Common myeloid progenitor, CD34-positive (primary cell): ENCODE measurements around the gene LAMB1.
"Not testable (repeated sequence)": the region's sequence is repeated elsewhere in the genome, so short reads cannot be mapped to it uniquely, and the experiment has no call there.

Source experiments
- CTCF ChIA-PET: fragments of 350-600 bp; sonication (Branson Sonifier 250); formaldehyde crosslinking; loops from one replicate; lab custom pipeline; 2021; ENCODE audit warnings: antibody characterized with exemption; lab: Charles Lee
- POLR2A ChIA-PET: fragments of 350-600 bp; sonication (Branson Sonifier 250); formaldehyde crosslinking; loops from one replicate; lab custom pipeline; 2021; ENCODE audit warnings: antibody characterized with exemption; lab: Charles Lee
- DNase-seq, 3 donors: peaks; one replicate each; pipeline versions ENCODE4 v3.0.0 to v3.0.0-alpha.2; 2013
- H3K27ac ChIP-seq, 2 experiments: 1 replicate in 1 of 2; 2 replicates in 1 of 2; pipeline ENCODE4 v1.7.0; 2013; ENCODE audit warnings: inconsistent platforms in 2 of 2, low read length in 2 of 2, mild to moderate bottlenecking in 2 of 2, low read depth in 1 of 2, moderate library complexity in 1 of 2; ENCODE audit not compliant: severe bottlenecking in 2 of 2, insufficient read depth in 1 of 2, poor library complexity in 1 of 2
- H3K27me3 ChIP-seq, 5 experiments: replicated peaks in 2 of 5; 1 replicate in 3 of 5; 2 replicates in 2 of 5; pipeline versions ENCODE4 v1.6.1 to v1.7.0; 2013; ENCODE audit warnings: low read length in 4 of 5, mild to moderate bottlenecking in 2 of 5, moderate library complexity in 2 of 5, inconsistent platforms in 1 of 5; ENCODE audit not compliant: insufficient read depth in 5 of 5, control insufficient read depth in 4 of 5
- H3K36me3 ChIP-seq, 4 experiments: 1 replicate in 2 of 4; 2 replicates in 2 of 4; pipeline versions ENCODE4 v1.6.1 to v1.7.0; 2013; ENCODE audit warnings: low read length in 3 of 4, control low read depth in 1 of 4, mild to moderate bottlenecking in 1 of 4; ENCODE audit not compliant: control insufficient read depth in 4 of 4, insufficient read depth in 4 of 4
- H3K4me1 ChIP-seq, 4 experiments: 1 replicate in 3 of 4; 2 replicates in 1 of 4; pipeline versions ENCODE4 v1.6.1 to v1.7.1; 2013; ENCODE audit warnings: low read length in 3 of 4, mild to moderate bottlenecking in 3 of 4, control low read depth in 1 of 4, inconsistent platforms in 1 of 4, moderate library complexity in 1 of 4; ENCODE audit not compliant: control insufficient read depth in 4 of 4, insufficient read depth in 4 of 4; ENCODE audit errors: control extremely low read depth in 1 of 4
- H3K4me3 ChIP-seq, 7 experiments: 1 replicate in 4 of 7; 2 replicates in 3 of 7; pipeline versions ENCODE4 v1.5.1 to v1.7.0; 2013; ENCODE audit warnings: mild to moderate bottlenecking in 7 of 7, low read length in 6 of 7, moderate library complexity in 6 of 7, inconsistent platforms in 2 of 7, low read depth in 2 of 7, control low read depth in 1 of 7; ENCODE audit not compliant: insufficient read depth in 4 of 7, control insufficient read depth in 1 of 7; ENCODE audit errors: extremely low read depth in 1 of 7
- H3K9me3 ChIP-seq, 5 experiments: 1 replicate in 4 of 5; 2 replicates in 1 of 5; pipeline versions ENCODE4 v1.6.1 to v1.7.1; 2013; ENCODE audit warnings: low read length in 4 of 5, mild to moderate bottlenecking in 2 of 5, inconsistent platforms in 1 of 5, low read depth in 1 of 5, moderate library complexity in 1 of 5; ENCODE audit not compliant: control insufficient read depth in 4 of 5, insufficient read depth in 2 of 5; ENCODE audit errors: control extremely low read depth in 1 of 5
- WGBS: methylation state at CpG from one replicate; pipeline ENCODE4 v1.1.5; 2013; ENCODE audit not compliant: insufficient coverage; 5-methylcytosine and 5-hydroxymethylcytosine counted together

Gene LAMB1

DNA sequence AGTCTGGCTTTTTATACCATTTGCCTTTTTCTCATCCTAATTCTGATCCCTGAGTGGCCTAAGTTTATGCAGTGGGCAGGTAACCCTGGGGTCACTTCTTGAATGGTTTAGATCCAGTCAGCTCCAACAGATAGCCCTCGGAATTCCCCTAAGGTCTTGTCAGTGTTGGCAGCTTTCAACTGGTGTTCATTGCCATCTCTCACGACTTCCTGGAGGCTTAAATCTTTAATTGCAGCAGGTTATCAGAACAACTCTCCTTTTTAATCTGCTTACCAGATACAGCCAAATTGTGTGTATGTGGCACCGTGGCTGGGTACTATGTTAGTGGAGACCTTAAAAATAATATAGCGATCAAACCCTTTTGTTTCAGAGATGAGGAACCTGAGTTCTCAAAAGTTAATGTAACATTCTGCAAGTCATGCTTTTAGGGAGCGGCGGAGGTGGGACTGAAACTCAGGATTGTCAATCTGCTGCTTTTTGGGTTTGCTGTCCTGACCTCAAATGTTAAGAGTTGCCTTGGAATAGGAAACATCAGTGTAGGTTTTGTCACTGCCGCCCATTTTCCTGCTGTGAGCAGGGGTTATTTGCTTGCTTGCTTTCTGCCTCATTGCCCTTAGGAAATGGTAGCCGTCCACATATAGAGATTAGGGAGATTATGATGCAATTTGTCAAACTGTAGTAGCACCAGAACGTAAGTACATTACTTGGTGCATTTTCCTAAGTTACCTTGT lies 111.2 kb downstream of the LAMB1 start:
- peaks cover 15 to 30% (median 22%) of the 10 kb centered on the region in 4 experiments for H3K36me3 ChIP-seq
- H3K4me1 ChIP-seq: peaks cover 13 to 32% (median 19%) of the 10 kb centered on the region in 4 experiments
- H3K27me3 ChIP-seq: no peaks in the 10 kb centered on the region
- H3K4me3 ChIP-seq: peak overlapping the region; percentile 37 to 96 (median 85)
- CTCF ChIA-PET: interaction anchor here (1.0 to 5.1 kb wide), 2 partner anchors 13 to 17 kb away, joined by 3 to 54 read pairs; no protein-coding TSS in a partner anchor
- 0% methylated on average over 6 of the region's 9 CpGs for WGBS
- no peaks in the 10 kb centered on the region for H3K9me3 ChIP-seq
- POLR2A ChIA-PET: interaction anchor here (0.7 to 1.2 kb wide), 2 partner anchors 147 to 149 kb away, joined by 3 read pairs; no protein-coding TSS in a partner anchor
- H3K27ac ChIP-seq: peak overlapping the region; percentile 96 to 98
- peak; percentile 65 to 92 (median 91) for DNase-seq

DNA sequence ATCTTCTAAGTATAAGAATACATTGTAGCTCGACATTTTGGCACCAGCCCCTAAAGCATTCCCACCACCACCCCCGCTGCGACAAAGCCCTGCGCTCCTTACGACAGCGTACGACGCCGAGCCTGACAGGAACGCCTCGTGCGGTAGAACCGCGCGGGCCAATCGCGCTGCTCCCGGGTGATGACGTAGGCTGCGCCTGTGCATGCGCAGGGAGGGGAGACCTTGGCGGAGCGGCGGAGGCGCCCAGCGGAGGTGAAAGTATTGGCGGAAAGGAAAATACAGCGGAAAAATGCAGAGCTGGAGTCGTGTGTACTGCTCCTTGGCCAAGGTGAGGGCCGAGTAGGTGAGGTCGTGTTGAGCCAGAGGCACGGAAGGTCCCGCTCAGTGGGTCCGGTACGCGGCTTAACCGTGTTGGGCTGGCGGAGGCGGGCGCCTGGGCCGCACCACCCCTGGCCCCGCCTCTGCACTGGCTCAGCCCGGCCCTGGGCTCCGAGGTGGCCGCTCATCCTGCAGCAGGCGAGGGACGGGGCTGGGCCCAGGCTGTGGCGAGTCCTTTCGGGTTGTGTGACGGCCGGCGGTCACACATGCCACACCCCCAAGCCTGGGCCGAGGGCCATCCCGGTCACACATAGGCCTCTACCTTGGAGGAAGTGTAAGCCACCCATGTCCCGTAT lies 111.9 kb downstream of the LAMB1 start, which contains the start of gene DLD:
DLD (plus strand) TSS at position 222 of the 674 bp plus-strand sequence; CDS start at position 290, 68 bp downstream.
- Histone ChIP-seq H3K9me3 (no peaks in the 10 kb centered on the region), H3K36me3 (peaks cover 13 to 27% (median 20%) of the 10 kb centered on the region in 4 experiments), H3K4me1 (peaks cover 13 to 32% (median 19%) of the 10 kb centered on the region in 4 experiments), H3K27me3 (no peaks in the 10 kb centered on the region), H3K27ac (peak within 1 kb of the TSS; percentile 96 to 98), H3K4me3 (peak within 1 kb of the TSS; percentile 37 to 96 (median 85))
- ChIA-PET POLR2A (interaction anchor here (0.7 to 1.3 kb wide), 4 partner anchors 9 to 148 kb away, joined by 3 to 5 read pairs (median 3); partner anchors contain the start of gene CBLL1), CTCF (interaction anchor here (1.2 to 5.1 kb wide), 3 partner anchors 9 to 19 kb away, joined by 3 to 54 read pairs (median 5); no protein-coding TSS in a partner anchor)
- 0% methylated on average over 54 of the region's 55 CpGs for WGBS
- DNase-seq: peak; percentile 93 to 97 (median 97)

DNA sequence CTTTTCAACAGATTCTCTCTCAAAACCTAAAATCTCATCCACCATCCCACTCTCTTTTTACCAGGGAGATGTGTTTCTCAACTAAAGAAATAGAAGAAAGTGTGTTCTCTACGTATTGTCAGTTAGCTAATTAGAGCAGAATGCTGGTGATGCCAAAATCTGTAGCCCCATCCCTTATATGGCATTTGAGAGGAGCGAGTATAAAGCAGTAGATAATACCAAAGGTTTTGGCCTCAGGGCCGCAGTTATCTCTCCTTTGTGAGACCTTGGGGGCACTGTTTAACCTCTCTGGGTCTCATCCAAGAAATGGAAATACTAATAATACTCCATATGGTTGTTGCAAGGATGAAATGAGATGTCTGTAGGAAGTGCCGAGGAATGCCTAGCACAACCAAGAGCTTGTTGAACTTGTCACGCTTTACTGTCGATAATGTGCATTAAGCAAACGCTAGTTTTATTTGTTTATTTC lies 112.4 kb downstream of the LAMB1 start:
- CTCF ChIA-PET: interaction anchor here (1.2 to 5.1 kb wide), 4 partner anchors 9 to 148 kb away, joined by 3 to 54 read pairs (median 8); no protein-coding TSS in a partner anchor
- Histone ChIP-seq H3K36me3 (peaks cover 9 to 21% (median 16%) of the 10 kb centered on the region in 4 experiments), H3K27me3 (no peaks in the 10 kb centered on the region), H3K9me3 (no peaks in the 10 kb centered on the region), H3K27ac (peak overlapping the region; percentile 96 to 98), H3K4me1 (peaks cover 13 to 32% (median 19%) of the 10 kb centered on the region in 4 experiments), H3K4me3 (peak overlapping the region; percentile 37 to 96 (median 85))
- POLR2A ChIA-PET: interaction anchor here (1.2 to 1.3 kb wide), 3 partner anchors 9 to 147 kb away, joined by 3 to 5 read pairs (median 3); partner anchors contain the start of gene CBLL1
- DNase-seq: no peak
- WGBS: 20% methylated on average over 2 of the region's 7 CpGs

DNA sequence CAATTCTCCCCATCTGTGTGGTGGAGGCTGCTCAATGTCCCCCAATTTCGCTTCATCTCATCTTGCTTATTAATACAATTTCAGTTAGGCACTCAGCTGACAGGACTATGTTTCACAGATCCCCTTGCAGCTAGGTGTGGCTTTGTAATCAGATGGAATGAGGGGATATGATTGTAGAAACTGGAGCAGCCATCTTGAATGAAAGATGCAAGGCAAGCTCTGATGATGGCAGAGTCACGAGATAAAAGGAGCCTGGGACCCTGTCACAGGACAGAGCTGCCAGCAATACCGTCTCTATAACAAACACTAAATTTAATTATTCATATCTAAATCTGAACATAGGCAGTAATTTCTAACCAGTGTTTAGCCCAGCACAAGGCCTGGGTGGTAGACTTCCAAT lies 113.0 kb downstream of the LAMB1 start:
- peak overlapping the region in 1 of 2 experiments; percentile 98 for H3K27ac ChIP-seq
- H3K4me1 ChIP-seq: peaks cover 13 to 32% (median 19%) of the 10 kb centered on the region in 4 experiments
- H3K36me3 ChIP-seq: peaks cover 9 to 16% (median 12%) of the 10 kb centered on the region in 4 experiments
- no peaks in the 10 kb centered on the region for H3K9me3 ChIP-seq
- ChIA-PET POLR2A (interaction anchor here (1.2 to 1.3 kb wide), 2 partner anchors 8 to 147 kb away, joined by 3 to 5 read pairs; partner anchors contain the start of gene CBLL1), CTCF (interaction anchor here (1.2 to 5.1 kb wide), 5 partner anchors 8 to 256 kb away, joined by 3 to 54 read pairs (median 5); no protein-coding TSS in a partner anchor)
- no CpG with 5 or more reads among the region's 3 CpGs for WGBS
- no peaks in the 10 kb centered on the region for H3K27me3 ChIP-seq
- H3K4me3 ChIP-seq: peak overlapping the region in 3 of 7 experiments; percentile 85 to 96 (median 87)
- no peak for DNase-seq

DNA sequence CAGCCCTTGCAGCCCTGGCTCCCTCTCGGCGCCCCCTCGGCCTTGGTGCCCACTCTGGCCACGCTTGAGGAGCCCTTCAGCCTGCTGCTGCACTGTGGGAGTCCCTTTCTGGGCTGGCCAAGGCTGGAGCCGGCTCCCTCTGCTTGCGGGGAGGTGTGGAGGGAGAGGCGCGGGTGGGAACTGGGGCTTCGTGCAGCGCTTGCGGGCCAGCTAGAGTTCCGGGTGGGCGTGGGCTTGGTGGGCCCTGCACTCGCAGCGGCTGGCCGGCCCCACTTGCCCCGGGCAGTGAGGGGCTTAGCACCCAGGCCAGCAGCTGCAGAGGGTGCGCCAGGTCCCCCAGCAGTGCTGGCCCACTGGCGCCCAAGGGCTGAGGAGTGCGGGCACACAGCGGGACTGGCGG lies 115.1 kb downstream of the LAMB1 start:
- WGBS: over 99% methylated on average over 20 of the region's 22 CpGs
- peaks cover 13 to 21% (median 15%) of the 10 kb centered on the region in 4 experiments for H3K4me1 ChIP-seq
- H3K36me3 ChIP-seq, H3K27me3 ChIP-seq, POLR2A ChIA-PET, H3K4me3 ChIP-seq, H3K27ac ChIP-seq, DNase-seq, H3K9me3 ChIP-seq: not testable (repeated sequence)
- CTCF ChIA-PET: interaction anchor here (1.2 to 5.1 kb wide), 3 partner anchors 9 to 163 kb away, joined by 3 to 54 read pairs (median 12); no protein-coding TSS in a partner anchor

DNA sequence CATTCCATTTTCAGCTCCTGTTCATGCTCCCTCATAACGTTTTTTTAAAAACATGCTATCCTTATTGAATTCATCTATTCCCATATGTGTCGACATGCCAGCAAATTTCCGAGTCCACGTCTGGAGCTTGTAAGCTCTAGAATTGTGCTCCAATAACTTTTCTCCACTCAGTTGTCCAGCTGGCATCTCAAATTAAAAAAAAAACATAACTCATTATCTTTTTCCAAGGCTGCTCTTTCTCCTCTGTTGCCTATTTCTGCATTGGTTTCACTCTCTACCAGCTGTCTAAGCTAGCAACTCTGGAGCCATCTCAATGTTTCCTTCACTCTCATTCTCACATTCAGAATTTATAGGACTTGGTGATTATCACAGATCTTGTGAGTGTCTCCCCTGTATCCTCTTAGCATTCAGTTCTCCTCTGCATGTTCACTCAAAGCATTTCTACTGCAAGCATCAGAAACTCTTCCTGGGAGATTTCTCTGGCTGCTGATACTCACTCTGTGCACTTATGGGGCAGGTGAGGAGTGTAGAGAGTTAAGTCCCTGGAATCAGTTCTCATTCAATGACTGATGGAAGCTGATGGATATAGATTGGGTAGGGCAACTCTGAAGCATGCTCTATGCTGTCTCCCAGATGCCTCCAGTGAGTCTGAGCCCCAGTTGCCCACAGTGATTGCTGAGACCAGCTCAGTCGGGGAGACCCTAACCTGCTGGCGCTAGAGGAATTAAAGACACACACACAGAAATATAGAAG lies 118.7 kb downstream of the LAMB1 start:
- no peak overlapping the region for H3K4me3 ChIP-seq
- H3K36me3 ChIP-seq: no peaks in the 10 kb centered on the region
- POLR2A ChIA-PET: no interaction called here
- no peaks in the 10 kb centered on the region for H3K9me3 ChIP-seq
- H3K4me1 ChIP-seq: peaks cover 0 to 2% (median 0%) of the 10 kb centered on the region in 4 experiments
- H3K27me3 ChIP-seq: no peaks in the 10 kb centered on the region
- no peak for DNase-seq
- H3K27ac ChIP-seq: no peak overlapping the region
- CTCF ChIA-PET: no interaction called here
- WGBS: 70% methylated on average over 4 of the region's 6 CpGs
